ENCODE data around the gene TRNP1. TPM values are rescaled to one million over a fixed set of nuclear protein-coding genes. Genes with fewer than 3 reads are reported as not detected.

Gene TRNP1
- total RNA-seq (2014; rRNA removed; shearing (Covaris generic)) (0.13 and 0.19 TPM in 2 replicates), total RNA-seq (2022) (not detected in 2 replicates), Bru-seq, nascent RNA (percentile 17 among the genes with signal in this experiment), BruChase-seq, experiment 1, labeled RNA remaining after a 6-hour chase (percentile 11 among the genes with signal in this experiment), BruChase-seq, experiment 2, labeled RNA remaining after a 2-hour chase (percentile 15 among the genes with signal in this experiment)
- long read RNA-seq, partial matches to known transcripts, result 0 of 1 reads
- long read RNA-seq, other reads (novel, unspliced or antisense), result 0 of 1 reads

GRCh38 chr1:26993237-26994019 is at the start of gene TRNP1:
Gene TRNP1 (plus strand): TSS chr1:26993692. CDS start chr1:26993787, 95 bp downstream.
- intact Hi-C loops (cut with micrococcal nuclease; ENCODE audit: unreplicated experiment), result no loop called here
- POLR2A ChIA-PET, result no interaction called here

GRCh38 chr1:26945138-26945537 is 48.4 kb upstream of the TRNP1 start:
- no peaks in the 10 kb centered on the region for H3K4me1 ChIP-seq (ENCODE audit: insufficient read depth, low read length, poor library complexity, severe bottlenecking)
- DNase-seq (ENCODE audit: low spot score), result no peak
- H2AFZ ChIP-seq (ENCODE audit: low read length), result no peak overlapping the region
- H3K36me3 ChIP-seq (ENCODE audit: insufficient read depth, low read length), result peaks cover 64% of the 10 kb centered on the region
- CTCF ChIA-PET (ENCODE audit: unreplicated experiment), result interaction anchor here (0.6 kb wide), 1 partner anchor 781 kb away, joined by 3 read pairs; the partner anchor contains the start of gene FAM76A
- H3K9me2 ChIP-seq (ENCODE audit: insufficient read depth, low read length), result no peaks in the 10 kb centered on the region
- no peaks in the 10 kb centered on the region for H3K9me3 ChIP-seq (ENCODE audit: low read length)
- POLR2A ChIA-PET, result no interaction called here
- no TSS peak for BruUV-seq (replicated peaks)
- intact Hi-C loops (cut with micrococcal nuclease; ENCODE audit: unreplicated experiment), result no loop called here
- no peak for TF ChIP-seq CTCF (conservative IDR thresholded peaks at IDR 0.05; ENCODE audit: low read length)
- TF ChIP-seq EZH2phosphoT487 (IDR thresholded peaks at IDR 0.05; ENCODE audit: borderline replicate concordance, low read depth, low read length), result no peak
- H3K4me2 ChIP-seq (ENCODE audit: low read length), result no peak overlapping the region
- no peak overlapping the region for H3K4me3 ChIP-seq (ENCODE audit: low read depth, low read length, poor library complexity, severe bottlenecking)
- H4K20me1 ChIP-seq (ENCODE audit: insufficient read depth, low read length), result no peaks in the 10 kb centered on the region
- H3K27ac ChIP-seq (ENCODE audit: low read depth, low read length, poor library complexity, severe bottlenecking), result no peak overlapping the region
- no peaks in the 10 kb centered on the region for H3K79me2 ChIP-seq (ENCODE audit: insufficient read depth, low read depth, low read length)

More at GRCh38 chr1:26993237-26994019, at the start of gene TRNP1:
- peak within 1 kb of the TSS; percentile 77 for H3K4me3 ChIP-seq (ENCODE audit: low read depth, low read length, poor library complexity, severe bottlenecking)
- H3K9me3 ChIP-seq (ENCODE audit: low read length), result no peaks in the 10 kb centered on the region
- H3K9me2 ChIP-seq (ENCODE audit: insufficient read depth, low read length), result no peaks in the 10 kb centered on the region
- no peaks in the 10 kb centered on the region for H3K4me1 ChIP-seq (ENCODE audit: insufficient read depth, low read length, poor library complexity, severe bottlenecking)
- peak within 1 kb of the TSS; percentile 83 for H2AFZ ChIP-seq (ENCODE audit: low read length)
- no peaks in the 10 kb centered on the region for H4K20me1 ChIP-seq (ENCODE audit: insufficient read depth, low read length)
- CTCF ChIA-PET (ENCODE audit: unreplicated experiment), result no interaction called here
- H3K27ac ChIP-seq (ENCODE audit: low read depth, low read length, poor library complexity, severe bottlenecking), result no peak within 1 kb of the TSS
- peak; percentile 70 for DNase-seq (ENCODE audit: low spot score)
- H3K36me3 ChIP-seq (ENCODE audit: insufficient read depth, low read length), result no peaks in the 10 kb centered on the region
- H3K79me2 ChIP-seq (ENCODE audit: insufficient read depth, low read depth, low read length), result no peaks in the 10 kb centered on the region
- no peak for TF ChIP-seq CTCF (conservative IDR thresholded peaks at IDR 0.05; ENCODE audit: low read length)
- TF ChIP-seq EZH2phosphoT487 (IDR thresholded peaks at IDR 0.05; ENCODE audit: borderline replicate concordance, low read depth, low read length), result no peak
- BruUV-seq (replicated peaks), result no TSS peak
- peak within 1 kb of the TSS; percentile 96 for H3K4me2 ChIP-seq (ENCODE audit: low read length)

All from OCI-LY7 (cell line).